ENCODE measurements around the gene GATAD2A.
"Not testable (repeated sequence)": the region's sequence is repeated elsewhere in the genome, so short reads cannot be mapped to it uniquely, and the experiment has no call there.

Gene GATAD2A

GRCh38 chr19:19468424-19469050 is 63.1 kb downstream of the GATAD2A start:
- no peak for DNase-seq (ENCODE audit: low spot score)

DNA sequence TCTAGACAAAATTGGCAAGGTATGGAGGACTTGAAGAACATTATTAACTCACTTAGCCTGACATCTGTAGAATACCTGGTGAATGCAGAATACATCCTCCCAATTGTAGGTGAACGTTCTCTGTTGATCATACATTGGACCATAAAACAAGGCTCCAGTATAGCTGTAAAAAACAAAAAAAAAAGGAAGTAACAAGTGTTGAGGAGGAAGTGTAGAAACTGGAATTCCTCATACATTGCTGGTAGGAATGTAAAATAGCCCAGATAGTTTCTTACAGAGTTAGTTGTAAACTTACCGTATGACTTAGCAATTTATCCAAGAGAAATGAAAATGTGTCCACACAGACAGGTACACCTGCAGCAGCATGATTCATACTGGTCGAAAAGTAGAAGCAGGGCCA is 65.1 kb downstream of the GATAD2A start:
- DNase-seq (ENCODE audit: low spot score), result no peak

GRCh38 chr19:19471682-19472081 is 66.2 kb downstream of the GATAD2A start:
- no peak for DNase-seq (ENCODE audit: low spot score)

DNA sequence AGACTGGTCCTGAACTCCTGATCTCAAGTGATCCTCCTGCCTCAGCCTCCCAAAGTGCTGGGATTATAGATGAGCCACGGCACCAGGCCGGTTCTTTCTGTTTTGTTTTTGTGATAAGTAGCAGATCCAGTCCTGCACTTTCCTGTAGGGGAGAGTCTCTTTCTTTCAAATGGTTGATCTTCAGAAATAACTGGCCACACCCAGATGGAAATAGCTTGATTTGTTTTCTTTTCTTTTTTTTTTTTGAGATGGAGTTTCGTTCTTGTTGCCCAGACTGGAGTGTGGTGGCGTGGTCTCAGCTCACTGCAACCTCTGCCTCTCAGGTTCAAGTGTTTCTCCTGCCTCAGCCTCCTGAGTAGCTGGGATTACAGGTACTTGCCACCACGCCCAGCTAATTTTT is 66.6 kb downstream of the GATAD2A start:
- DNase-seq (ENCODE audit: low spot score), result not testable (repeated sequence)

DNA sequence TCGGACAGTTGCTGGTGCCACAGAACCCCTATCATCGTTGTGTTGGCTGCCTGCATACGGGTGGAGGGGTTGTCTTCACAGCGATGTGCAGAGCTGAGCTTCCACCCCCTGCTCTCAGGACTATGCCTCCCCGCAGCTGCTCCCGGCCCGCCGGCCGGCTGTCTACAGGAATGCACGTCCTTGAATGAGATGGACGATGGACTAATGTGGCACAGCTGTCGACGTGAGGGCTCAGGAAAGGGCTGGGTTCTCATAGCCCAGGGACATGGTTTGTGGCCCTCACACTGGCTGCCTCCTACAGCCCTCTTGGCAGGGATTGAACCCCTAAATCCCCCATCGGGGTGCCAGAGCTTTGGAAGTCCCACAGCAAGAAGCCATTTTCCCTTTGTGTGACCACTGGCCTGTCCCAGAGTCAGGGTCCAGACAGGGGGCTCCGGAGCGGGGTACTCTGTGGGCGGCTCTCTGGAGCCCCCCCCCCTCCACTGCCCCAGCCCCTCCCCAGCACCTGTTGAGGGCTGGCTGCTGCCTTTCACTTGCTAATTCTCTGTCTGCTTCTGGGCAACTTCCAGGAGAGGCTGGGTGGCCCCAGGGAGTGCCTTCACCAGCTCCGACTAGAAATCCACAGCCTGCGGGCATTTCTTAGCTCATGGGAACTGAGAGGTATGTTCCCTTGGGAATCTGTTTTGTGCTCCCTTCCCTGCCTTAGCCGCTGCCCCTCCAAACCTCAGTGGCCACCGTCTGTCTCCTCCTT is 69.7 kb downstream of the GATAD2A start:
- no peak for DNase-seq (ENCODE audit: low spot score)

GRCh38 chr19:19475849-19476828 is 70.7 kb downstream of the GATAD2A start:
- no peak for DNase-seq (ENCODE audit: low spot score)

DNA sequence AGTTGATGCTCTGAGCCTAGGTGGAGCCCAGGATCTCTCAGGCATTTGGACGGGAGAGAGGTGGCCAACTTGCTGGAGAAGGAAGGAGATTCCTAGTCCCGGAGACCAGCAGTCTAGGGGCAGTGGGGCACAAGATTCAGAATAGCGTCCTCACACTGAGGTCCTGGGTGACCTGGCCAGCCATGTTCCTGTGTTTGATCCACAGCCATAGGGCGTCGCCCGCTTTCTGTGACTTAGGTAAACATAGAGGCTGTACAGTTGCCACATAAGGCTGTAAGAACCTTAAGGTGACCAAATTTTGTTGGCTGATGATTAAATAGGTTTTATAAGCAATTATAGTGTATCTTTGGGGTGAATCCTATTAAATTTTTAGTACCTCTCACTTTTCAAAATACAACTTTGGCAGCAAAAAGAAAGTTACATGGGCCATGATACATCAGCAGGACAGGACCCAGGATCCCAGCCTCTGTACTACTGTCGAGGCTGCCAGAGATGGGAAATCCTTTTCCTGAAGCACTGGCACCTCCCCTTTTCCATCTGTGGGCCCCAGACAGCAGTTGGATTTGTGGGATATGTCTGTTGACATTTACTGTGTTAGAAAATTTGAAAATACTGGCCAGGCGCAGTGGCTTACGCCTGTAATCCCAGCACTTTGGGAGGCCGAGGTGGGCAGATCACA is 72.4 kb downstream of the GATAD2A start:
- DNase-seq (ENCODE audit: low spot score), result no peak

DNA sequence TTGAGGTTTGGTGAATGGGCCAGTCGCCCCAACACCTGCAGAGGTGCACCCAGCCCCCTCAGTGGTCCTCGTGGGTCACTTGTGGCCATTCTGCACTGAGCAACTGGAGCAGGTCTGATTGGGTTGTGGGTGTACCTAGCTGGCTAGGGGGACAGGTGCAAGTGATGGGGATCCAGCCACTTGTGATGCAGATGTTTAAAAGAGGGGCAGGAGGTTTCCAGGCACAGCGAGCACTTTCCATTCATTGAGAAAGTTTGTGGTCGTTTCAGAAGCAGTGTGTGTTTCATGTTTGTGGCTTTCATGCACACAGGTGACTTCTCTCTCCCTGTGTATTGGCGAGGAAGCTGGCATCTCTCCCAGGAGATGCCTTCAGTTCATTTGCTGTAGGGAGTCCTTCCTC is 75.2 kb downstream of the GATAD2A start:
- no peak for DNase-seq (ENCODE audit: low spot score)

DNA sequence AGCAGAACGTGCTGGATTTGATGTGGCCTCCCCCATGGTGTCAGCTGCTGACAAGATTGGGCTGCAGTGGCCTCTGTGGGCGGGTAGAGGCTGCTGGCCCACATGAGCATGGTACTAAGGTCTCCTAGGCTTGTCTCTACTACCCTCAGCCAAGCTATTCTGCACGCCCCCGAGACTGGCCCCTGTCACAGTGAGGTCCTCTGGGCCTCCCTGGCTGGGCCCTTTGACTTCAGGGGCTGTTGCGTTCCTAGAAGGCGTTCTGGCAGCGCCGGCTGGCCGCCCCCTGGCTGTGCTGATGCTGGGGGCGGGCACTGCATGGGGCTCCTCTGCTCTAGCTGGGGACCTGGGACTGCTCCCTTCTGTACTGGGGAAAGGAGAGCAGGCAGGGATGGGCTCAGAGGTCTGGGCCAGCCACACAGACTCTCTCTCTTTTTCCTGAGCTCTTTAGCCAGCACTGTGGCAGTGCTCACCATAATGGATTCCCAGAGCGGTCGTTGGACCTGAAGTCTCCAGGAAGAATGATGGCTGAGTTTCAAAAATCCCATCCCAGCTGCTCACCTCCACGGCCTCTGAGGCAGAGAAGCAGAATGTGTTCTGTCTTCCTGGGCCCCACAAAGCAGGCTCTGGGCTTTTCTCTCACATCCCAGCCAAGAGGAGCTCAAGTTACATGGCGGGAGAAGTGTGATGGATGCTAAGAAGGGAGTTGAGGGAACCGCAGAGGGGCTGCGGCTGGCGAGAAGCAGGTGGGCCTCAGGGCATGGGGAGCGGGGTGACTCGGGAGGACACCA is 77.5 kb downstream of the GATAD2A start:
- DNase-seq (ENCODE audit: low spot score), result no peak

- no peak for DNase-seq (ENCODE audit: low spot score)
These were observed 79.9 kb downstream of the GATAD2A start for GRCh38 chr19:19485161-19485997.

DNA sequence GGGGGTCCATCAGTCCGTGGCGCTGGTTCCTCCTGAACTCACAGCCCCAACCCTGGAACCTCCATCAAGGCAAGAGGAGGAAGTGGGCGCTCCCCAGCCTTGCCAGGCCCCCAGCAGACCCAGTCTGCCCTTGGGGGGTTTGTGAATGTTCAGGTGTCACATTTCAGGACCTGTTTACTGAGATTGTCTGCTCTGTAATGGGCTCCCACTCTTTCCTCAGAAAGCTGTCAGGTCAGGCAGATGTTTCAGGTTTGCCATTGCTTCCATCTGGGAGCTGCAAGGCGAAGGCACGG is 80.5 kb downstream of the GATAD2A start:
- no peak for DNase-seq (ENCODE audit: low spot score)

DNA sequence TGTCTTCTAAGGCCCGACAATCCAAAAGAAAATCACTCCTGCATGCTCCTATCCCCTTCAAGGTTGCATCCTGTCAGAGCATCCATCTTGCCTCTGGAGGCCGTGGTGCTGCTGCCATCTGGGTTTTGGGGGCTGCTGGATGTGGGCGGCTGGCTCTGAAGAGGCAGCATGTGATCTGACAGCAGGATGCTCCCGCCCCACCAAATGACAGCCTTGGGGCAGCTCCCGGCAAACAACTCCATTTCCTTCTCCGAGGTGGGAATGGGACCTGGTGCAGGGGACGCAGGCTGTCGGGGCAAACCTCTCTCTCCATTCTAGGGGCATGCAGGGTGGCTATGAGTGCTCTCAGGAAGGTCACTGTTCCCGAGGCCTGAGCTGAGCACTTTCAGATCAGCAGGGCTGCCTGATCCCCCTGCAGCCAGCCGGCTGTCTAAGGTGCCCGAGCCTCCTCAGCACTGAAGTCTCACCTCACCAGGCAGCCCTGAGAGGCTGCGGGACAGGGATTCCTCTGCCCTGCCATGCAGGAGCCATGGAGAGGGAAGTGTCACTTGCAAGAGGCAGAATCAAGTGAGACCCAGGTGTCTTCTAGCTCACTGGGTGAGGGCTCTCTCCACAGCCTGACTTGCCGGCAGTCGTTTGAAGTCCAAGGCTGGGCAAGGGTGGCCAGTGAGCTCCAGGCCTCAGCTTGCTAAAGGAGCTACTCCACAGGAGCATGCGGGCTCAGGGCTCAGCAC is 81.0 kb downstream of the GATAD2A start:
- DNase-seq (ENCODE audit: low spot score), result no peak

GRCh38 chr19:19487077-19487949 is 81.8 kb downstream of the GATAD2A start:
- no peak for DNase-seq (ENCODE audit: low spot score)

DNA sequence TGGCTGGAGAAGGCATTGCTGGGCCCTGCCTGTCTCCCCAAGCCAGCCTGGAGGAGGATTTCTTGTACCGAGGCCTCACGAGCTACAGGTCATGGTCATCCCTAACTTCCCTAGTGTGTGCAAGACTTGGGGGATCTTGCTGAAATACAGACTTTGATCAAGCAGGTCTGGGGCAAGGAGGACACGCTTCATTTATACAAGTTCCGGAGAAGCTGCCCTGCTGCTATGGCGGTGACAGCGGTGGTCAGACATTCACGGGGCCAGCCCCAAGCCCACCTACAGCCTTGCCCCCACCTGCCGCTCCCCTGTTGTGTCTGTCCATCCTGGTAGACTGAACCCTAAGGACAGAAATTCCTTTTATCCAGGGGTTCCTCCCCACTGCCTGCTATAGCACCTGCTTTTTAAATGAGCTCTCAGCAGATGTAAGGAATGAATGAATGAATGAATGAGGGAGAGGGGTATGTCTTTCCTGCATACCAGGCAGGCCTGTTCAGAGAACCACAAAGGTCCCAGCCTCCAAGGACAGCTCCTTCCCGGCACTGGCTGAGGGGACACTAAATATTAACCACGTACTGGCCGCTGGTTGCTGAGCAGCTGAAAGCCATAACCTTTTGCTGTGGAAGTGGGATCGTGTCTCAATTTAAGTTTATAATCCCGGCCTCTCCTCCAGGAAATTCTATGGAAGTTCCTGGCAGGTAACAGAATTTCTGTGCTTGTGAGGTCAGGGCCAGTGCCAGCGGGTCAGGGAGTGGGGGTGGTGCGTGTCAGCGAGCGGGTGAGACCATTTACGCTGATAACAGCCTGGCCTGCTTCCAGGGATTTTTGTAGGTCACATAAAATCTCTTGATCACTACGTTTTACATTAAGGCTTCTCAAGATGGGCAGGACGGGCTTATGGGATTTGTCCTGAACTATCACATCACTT is 82.7 kb downstream of the GATAD2A start:
- DNase-seq (ENCODE audit: low spot score), result no peak

- no peak for DNase-seq (ENCODE audit: low spot score)
These were observed 83.6 kb downstream of the GATAD2A start for GRCh38 chr19:19488875-19489690.

DNA sequence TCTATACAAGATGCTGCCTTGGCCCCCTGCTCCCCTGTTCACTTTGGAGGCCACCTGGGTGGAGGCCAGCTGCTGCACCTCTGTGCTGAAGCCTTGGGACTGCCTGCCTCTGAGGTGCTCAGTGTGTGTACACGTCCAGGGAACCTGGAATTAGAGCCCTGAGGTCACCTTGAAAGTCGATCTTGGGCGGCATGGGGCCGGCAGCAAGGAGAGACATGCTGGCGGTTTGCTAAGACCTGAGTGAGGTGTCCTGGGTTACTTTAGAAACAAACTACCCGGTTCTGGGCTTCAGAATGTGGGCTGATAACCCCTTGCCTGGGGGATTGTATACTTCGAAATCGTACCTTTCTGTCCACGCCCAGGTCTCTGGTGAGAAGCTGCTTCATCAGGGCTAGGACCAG is 84.3 kb downstream of the GATAD2A start:
- DNase-seq (ENCODE audit: low spot score), result no peak

All from HuH-7.5 (cell line).